Activated CD4-positive, alpha-beta T cell treated with anti-CD3 and anti-CD28 coated beads, Interleukin-2, amount 50 U/mL, for 4 hours (primary cell): ENCODE measurements around the gene TDRD3.
"Not testable (repeated sequence)": the region's sequence is repeated elsewhere in the genome, so short reads cannot be mapped to it uniquely, and the experiment has no call there.

Source experiments
- DNase-seq, 2 experiments: peaks; one replicate each; pipeline ENCODE4 v3.0.0-alpha.2; 2020

TDRD3 gene

DNA sequence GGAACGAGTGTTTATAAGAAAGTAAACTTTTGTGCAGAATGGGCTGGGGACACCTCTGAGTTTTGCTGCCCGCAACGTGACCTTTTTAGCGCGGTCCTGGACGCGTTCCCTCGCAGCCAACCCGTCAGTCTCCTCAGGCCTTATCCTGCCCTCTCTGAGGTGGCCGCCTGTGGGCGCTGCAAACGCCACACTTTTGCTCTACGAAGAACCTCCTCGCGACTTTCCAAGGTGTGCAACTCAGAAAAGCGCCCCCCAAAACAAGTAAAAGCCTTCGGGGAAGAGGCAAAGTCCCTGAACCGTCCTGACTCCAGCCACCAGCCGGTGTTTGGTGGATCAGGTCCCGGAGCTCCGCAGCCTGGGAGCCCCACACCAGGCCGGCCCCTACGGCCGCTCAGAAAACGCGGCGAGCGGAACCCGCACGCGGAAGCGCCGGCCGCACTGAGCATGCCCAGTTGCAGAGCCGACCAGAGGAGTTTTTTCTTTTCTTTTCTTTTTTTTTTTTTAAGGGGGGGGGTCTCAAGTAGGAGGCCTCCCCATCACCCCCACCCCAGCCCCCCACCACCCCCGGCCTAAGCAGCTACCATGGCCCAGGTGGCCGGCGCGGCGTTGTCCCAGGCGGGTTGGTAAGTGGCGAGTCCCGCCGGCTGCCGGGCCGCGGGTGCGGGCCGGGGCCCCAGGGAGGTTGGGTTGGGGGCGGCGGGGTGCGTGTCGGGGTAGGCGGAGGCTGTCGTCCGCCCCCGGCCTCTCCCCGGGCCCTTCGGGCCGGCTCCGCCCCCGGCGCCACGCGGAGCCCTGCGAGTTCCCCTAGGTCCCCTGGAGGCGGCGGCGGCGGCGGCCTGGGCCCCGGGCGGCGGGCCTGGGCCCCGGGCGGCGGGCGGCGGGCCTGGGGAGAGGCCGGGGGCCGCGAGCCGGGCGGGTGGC lies at the start of gene TDRD3:
Gene TDRD3 (plus strand): TSS at position 438 of the 921 bp plus-strand sequence. CDS start 145 bp downstream, at position 583.
- peak; percentile 70 to 76 for DNase-seq

DNA sequence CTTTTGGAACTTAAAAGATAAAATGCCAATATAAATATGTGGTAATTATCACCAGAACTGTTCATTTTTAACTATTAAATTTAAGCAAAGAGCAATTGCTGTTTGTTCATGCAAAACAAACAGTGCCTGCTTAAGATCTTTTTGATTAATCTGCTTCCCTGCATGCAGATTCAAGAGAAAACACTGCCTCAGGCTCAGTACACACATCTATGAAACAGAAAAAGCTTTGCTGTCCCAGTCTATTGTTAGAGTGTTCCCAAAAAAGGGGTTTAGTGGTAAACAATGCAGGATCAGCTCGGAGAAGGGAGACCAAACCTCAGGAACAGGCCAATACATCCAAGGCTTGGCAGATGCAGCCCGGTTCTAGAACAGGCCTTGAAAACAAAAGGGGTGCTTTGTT lies 49.3 kb upstream of the TDRD3 start:
- DNase-seq, result no peak

DNA sequence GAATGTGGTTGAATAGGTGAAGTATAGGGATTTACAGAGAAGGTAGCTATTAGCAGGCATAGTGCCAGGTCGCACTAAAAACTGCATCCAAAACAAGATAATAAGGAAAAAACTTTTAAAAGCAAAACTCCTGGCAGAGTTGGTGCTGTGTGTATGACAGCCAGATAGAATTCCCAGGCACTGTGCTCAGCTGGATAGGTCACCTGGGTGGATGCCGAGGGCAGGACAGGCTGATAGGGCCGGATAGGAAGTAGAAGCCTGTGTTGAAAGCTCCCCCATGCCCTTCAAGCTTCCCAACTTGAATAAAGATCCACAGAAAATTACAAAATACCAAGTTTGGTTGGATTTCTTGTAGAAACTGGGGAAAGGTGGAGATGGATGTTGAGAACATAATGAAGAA lies 48.9 kb upstream of the TDRD3 start:
- DNase-seq, result no peak

DNA sequence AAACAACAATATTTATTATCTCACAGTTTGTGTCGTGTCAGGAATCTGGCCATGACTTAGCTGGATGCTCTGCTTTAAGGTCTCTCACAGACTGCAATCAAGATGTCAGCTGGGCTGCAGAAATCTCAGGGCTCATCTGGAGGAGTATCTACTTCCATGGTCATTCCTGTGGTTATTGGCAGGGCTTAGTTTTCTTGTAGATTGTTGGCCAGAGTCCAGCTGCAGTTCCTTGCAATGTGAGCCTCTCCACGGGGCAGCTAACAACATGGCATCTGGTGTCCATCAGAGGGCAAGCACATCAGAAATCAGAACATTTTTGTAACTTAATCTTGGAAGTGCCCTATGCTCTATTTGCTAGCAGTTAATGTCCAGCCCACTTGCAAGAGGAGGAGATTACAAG lies 45.7 kb upstream of the TDRD3 start:
- DNase-seq, result no peak

DNA sequence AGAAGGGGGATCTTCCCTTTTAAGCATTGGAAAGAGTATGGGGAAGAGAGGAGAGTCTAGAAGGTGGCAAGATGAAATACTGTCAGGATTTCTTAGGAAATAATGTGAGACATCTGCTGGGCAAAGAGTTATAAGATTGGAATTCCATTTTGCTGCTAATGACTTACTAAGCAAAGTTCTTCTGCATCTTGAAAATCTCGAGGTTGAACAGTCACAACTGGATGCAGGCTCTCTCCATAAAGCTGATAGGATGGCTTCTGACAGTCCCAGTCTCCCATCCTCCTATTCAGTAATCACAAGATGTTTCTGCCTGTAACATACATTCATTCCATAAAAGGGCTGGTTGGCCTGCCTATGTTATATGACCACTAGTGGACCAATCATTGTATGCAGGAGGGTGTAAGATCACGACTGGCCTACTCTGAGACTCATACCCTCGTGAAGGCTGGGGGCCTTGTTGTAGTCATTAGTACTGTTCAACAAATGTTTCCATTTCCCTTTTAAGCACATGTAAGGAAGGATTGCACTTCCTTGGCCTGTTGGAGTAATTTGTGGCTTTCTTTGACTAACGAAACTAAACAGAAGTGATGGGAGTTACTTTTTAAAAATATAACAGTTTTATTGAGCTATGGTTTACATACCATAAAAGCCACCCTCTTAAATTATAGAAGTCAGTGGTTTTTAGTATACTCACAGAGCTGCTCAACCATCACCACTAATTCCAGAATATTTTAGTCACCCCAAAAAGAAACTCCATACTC lies 45.0 kb upstream of the TDRD3 start:
- DNase-seq, result no peak

DNA sequence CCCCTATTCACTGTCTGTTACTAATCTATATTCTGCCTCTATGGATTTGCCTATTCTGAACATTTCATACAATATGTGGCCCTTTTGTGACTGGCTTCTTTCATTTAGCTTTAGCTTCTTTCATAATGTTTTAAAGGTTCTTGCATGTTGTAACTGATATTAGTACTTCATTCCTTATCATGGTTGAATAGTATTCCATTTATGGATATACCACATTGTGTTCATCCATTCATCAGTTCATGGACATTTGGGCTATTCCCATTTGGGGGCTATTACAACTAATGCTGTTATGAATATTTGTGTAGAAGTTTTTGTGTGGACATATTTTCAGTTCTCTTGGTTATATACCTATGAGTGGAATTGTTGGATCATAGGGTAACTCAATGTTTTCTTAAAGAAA lies 44.4 kb upstream of the TDRD3 start:
- no peak for DNase-seq

DNA sequence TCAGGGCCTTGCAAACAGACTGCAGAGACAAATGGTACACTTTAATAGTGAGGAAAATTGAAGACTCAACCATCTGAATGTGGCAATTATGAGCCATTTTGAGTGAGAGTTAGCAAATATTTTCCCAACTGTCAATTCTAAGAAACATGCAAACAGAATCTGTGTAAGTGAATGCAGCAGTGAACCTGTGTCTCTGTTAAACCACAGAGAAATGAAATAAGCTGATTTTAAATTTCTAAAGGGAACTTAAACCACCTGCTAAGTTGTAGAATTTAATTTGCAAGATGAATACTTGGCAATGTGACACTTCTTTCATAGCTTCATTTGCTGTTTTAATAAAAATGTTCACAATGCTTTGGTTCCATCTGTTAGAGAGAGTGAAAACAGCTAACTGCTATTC lies 42.0 kb upstream of the TDRD3 start:
- no peak for DNase-seq

DNA sequence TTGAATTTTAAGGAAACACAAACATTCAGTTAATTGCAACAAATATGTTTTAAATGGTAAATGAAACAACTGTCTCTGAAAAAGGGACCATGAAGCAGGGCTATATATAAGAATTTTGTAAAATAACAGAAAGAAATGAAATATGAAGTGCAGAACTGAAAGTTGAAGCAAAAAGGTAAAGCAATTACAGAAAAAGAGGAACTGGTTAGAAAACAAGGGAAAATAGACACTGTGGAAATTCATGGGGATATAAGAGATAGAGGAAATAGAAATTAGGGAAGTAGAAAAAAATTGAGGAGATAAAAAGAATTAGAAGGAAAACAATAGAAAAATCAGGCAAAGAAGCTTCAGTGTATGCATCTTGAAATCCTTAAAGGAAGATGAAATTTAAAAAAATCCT lies 40.0 kb upstream of the TDRD3 start:
- DNase-seq, result no peak

DNA sequence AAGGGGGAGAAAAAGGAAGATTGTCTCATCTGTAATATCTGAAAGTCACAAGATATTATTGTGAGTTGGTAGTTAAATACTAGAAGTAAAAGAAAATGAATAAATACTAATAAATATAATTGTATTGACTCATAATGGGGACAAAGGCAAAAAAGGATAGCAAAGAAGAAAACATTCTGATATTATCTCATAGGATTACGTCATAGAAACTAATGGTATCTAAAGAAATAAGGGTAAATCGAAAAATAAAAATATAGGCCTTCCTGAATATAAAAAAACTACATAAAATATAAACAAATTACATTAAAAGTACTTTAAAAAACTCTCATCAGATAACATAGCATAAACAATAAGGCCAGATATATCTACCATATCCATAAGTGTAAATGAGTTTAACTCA lies 38.6 kb upstream of the TDRD3 start:
- no peak for DNase-seq

DNA sequence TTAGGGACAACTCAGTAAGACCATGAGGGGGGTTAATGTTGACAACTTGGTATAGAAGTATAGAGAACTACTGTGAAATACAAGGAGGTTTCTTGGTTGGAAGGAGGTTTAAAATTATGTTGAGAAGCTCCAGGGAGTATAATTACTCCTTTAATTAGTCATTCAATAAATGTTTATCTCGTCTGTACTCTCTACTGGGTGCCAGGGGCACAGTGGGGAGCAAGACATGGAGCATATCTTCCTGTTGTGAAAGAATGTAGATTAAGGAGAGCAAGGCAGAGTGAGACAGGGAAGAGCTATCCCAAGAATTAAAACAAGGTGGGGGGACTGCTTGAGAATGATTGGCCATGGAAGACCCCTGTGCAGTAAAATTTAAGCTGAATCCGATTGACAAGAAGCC lies 33.7 kb upstream of the TDRD3 start:
- no peak for DNase-seq

DNA sequence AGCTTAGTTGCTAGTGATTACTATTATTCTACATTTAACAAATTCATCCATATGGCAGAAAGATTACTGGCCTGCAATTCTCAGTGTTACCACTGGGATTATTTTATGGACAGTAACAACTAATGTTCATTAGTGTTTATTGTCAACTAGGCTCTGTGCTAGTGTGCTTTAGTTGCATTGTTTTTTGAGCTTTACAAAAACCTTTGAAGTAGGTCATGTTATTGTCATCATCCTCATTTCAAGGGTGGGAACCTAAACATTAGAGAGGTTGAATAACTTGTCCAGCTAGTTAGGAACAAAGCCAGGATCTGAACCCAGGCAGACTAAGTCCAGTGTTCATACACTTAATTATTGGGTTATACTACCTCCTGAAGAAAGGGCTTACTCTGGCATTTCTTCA lies 27.8 kb upstream of the TDRD3 start:
- DNase-seq, result no peak

DNA sequence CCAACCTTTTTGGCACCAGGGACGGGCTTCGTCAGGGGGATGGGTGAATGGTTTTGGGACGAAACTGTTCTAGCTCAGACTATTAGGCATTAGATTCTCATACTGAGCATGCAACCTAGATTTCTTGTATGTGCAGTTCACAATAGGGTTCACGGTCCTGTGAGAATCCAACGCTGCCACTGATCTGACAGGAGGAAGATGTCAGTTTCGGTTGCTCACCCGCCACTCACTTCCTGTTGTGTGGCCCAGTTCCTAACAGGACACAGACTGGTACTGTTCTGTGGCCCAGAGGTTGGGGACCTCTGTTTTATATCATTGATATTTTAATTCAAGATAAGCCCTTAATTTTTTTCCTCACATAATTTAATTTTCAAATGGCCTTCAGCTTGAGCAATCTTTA lies 26.7 kb upstream of the TDRD3 start:
- DNase-seq, result no peak

DNA sequence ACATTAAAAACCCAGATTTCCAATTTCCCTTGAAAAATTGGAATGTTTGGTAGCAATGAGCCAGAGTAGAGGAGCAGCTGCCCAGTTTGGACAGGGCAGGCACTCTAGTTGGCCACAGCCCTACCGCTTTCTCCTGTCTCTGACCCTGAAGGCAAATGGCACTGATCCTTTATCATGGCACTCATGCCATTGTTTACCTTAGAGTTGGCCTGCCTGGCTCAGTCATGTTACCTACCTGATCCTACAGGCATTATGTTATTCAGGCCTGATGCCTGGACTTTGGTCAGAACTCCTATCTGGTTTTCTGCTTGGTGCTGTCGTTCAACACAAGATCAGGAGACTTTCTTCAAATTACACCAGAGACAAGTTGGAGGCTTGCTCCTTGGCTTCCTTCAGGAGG lies 24.9 kb upstream of the TDRD3 start:
- no peak for DNase-seq

DNA sequence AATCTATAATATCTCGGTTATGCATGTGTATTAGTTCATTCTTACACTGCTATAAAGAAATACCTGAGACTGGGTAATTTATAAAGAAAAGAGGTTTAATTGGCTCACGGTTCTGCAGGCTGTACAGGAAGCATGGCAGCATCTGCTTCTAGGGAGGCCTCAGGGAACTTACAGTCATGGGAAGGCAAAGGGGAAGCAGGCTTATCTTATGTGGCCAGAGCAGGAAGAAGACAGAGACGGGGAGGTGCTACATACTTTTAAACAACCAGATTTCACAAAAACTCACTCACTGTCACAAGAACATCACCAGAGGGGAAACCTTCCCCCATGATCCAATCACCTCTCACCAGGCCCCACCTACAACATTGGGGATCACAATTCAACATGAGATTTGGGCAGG lies 17.7 kb upstream of the TDRD3 start:
- DNase-seq, result not testable (repeated sequence)

DNA sequence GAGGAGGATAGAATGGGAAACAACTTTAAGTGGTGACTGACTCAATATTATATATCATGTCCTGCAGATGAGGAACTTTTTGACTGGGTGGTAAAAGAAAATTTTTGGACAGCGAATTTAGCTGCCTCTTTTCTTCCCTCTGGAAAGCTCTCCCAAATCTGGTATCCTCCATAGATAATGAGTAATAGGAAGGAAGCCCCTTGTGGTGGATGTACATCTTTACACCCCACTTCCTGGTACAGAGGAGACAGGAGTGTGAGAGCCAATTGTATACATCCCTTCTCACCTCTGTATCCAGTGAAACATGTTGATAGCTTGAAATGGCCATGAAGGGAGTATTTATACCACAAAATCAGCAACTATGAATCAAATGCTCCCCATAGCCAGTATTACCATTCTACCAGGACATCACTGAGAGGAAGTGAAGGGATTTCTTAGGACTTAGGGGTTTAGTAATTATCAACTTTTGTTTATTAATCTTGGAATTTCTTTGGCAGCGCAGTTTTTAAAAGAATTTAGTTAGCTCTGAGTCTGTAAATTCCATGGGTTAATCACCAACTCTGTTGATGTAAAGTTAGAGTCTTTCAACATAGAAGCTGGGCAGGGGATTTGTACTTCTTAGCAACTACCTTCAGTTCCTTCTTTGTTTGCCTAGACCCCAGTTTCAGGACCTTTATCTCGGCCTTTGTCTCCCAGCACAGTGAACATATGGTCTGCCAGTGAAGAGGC lies 17.0 kb upstream of the TDRD3 start:
- no peak for DNase-seq

DNA sequence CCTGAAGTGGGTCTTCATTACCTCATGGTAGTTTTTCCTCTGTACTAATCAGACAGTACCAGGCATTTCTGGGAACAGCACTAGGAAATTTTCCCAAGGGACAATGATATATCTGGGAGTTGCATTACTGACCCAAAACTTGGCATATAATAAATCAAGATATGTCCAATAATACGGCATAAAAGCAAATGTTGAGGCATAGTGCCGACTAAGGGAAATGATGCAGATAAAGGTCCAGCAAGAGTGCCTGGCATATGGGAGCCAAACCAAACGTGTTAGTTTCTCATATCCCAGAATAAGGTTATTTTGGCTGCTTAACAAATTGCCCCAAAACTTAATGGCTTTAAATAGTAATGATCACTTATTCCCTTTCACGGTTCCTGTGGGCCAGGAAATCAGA lies 12.1 kb upstream of the TDRD3 start:
- no peak for DNase-seq

DNA sequence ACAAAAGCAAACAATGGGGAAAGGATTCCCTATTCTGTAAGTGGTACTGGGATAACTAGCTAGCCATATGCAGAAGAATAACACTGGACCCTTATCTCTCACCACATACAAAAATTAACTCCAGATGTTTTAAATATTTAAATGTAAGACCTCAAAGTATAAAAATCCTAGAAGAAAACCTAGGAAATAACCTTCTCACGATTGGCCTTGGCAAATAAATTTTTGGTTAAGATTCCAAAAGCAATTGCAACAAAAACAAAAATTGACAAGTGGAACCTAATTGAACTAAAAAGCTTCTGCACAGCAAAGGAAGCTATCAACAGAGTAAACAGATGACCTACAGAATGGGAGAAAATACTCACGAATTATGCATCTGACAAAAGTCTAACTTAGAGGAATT lies 10.8 kb upstream of the TDRD3 start:
- DNase-seq, result no peak

DNA sequence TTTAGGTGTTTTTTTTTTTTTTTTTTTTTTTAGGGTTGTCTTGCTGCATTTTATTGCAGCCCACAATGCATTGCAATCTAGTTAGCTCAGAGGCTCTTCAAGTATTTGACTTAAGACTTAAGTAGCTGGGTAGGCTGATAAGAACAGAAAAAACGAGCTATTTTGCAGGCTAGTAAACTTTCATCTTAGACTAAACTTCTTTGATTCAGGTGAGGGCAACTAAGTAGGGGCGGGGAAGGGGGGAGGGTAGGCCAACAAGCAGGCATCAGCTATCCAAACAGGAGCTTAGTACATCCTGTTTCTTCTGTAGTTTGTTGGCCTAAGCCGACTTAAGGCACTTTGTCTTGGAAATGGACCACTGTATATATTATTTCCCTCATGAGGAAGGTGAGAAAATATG lies 4.9 kb upstream of the TDRD3 start:
- no peak for DNase-seq

DNA sequence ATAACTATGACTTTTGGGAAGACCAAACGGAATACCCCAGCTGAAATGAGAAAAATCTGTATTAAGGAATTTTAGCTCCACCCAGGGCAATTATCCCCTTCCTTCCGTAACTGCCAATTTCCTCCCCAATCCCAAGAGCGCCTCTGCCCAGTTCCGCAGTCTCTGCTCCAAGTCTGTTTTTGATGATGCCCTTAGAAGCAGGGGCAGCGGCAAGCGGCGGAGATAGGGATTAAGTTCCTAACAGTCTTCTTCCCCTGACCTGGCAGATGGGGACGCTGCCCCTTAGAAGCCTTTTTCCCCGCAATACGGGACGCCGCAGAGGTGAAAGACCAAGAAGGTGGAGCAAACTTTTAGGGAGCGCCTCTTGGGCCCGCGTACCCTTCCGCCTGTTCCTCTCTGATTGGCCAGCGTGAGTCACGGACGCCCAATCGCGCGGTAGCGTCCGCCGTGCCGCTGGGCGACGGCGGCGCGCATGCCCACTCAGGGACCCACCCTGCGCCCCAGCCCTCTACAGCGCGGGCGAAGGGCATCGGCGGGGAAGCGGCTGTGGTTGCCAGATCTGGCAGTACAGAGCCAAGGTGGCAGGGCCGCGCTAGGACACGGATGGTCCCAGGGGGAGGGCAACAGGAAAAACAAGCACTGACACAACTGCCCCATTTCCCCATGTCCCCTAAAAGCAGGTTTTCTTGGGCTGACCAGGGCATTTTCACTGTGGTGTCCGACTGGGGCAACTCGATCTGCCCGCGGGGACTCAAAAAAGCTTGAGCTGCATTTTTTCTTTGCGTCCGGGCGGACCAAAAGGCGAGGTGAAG lies 843 bp upstream of the TDRD3 start:
- DNase-seq, result peak; percentile 80 to 84

DNA sequence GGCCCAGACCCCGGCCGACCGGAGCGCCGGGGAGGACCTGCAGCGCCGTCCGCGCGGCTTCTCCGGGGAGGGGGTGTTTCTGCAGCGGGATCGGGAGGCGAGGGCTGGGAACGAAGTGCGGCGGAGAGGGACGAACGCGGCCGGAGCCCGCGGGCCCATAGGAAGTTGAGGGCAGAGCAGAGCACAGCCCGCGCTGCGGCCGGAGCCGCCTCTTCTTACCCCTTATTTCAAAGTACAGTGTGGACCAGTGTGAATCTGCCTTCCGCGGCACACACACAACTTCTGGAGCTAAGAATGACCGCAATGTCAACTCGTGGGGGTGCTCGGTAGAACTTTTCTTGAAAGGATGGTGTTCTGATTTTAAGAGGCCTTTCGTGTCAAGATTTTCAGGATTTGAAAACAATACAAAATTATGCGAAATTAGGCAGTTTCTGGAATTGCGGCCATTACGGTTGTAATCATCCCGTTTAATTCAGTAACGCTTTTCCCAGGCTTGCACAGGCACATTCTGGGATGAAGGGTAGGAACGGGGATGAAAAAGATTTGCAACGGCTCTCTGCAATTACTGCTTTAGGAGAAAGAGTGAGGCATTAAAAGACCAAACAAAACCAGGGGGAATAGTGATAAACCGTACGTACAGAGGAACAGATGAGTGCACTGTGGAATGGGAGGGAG lies 821 bp downstream of the TDRD3 start:
- DNase-seq, result peak; percentile 17 to 33

DNA sequence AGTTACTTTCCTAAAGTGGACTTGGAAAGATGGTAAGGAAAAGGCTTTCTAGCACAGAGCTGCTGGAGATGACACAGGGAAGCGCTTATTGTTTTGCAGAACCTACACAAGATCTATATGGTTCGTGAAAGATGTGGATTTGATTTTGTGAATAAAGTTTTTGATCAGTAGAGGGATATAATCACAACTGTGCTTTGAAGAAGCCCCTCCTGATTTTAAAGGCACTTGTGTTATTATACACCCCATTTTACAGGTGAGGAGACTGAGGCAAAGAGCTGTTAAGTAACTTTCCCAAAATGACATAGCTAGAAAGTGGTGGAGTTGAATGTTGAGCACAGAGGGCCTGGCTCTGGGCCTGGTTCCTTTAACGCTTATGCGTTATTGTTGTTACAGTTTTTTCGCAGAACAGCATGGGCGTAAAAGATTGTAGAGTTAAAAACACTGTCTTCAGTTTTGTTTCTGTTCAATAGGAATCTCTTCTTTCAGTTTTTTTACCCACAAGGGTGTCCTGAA lies 1.4 kb downstream of the TDRD3 start:
- no peak for DNase-seq
